ENCODE data around the gene PADI2. TPM values are rescaled to one million over a fixed set of nuclear protein-coding genes. Genes with fewer than 3 reads are reported as not detected.

PADI2 gene
- total and polyA plus RNA-seq, 8 donors: 0.31 to 86.0 (median 1.3) TPM; not detected in 1

GRCh38 chr1:17113963-17114362 lies 5.3 kb downstream of the PADI2 start:
- peaks cover 4 to 24% (median 11%) of the 10 kb centered on the region in 4 donors for H3K4me1 ChIP-seq
- H3K27me3 ChIP-seq: peaks cover 0 to 38% (median 17%) of the 10 kb centered on the region in 3 donors
- peak overlapping the region in 1 of 5 donors; percentile 18 for H3K27ac ChIP-seq
- intact Hi-C loops (cut with DNase I; ENCODE audit: low total_unique reads): no loop called here
- no peaks in the 10 kb centered on the region for H3K9me3 ChIP-seq
- no peaks in the 10 kb centered on the region for H3K36me3 ChIP-seq
- 24 to 50% (median 43%) methylated on average over 6 to 7 of the region's 7 CpGs for WGBS, 5 donors
- no peak for TF ChIP-seq CTCF (IDR thresholded peaks at IDR 0.05)
- no peak for TF ChIP-seq POLR2AphosphoS5 (IDR thresholded peaks at IDR 0.05)
- no peak for TF ChIP-seq EP300 (IDR thresholded peaks at IDR 0.05)
- TF ChIP-seq POLR2A (IDR thresholded peaks at IDR 0.05): no peak
- DNase-seq: no peak
- H3K4me3 ChIP-seq: no peak overlapping the region

GRCh38 chr1:17112496-17113236 lies 6.6 kb downstream of the PADI2 start:
- H3K9me3 ChIP-seq: no peaks in the 10 kb centered on the region
- peaks cover 0 to 11% (median 3%) of the 10 kb centered on the region in 4 donors for H3K4me1 ChIP-seq
- TF ChIP-seq CTCF (IDR thresholded peaks at IDR 0.05): no peak
- TF ChIP-seq POLR2AphosphoS5 (IDR thresholded peaks at IDR 0.05): no peak
- no peak for TF ChIP-seq POLR2A (IDR thresholded peaks at IDR 0.05)
- H3K36me3 ChIP-seq: no peaks in the 10 kb centered on the region
- DNase-seq: no peak
- intact Hi-C loops (cut with DNase I; ENCODE audit: low total_unique reads): no loop called here
- no peak overlapping the region for H3K27ac ChIP-seq
- no peak overlapping the region for H3K4me3 ChIP-seq
- WGBS, 5 donors: 53 to 71% (median 63%) methylated on average over 5 to 7 of the region's 7 CpGs
- peaks cover 0 to 27% (median 4%) of the 10 kb centered on the region in 3 donors for H3K27me3 ChIP-seq

- Histone ChIP-seq H3K27ac (no peak overlapping the region), H3K4me3 (no peak overlapping the region), H3K36me3 (no peaks in the 10 kb centered on the region), H3K9me3 (no peaks in the 10 kb centered on the region), H3K27me3 (peaks cover 0 to 27% (median 0%) of the 10 kb centered on the region in 3 donors), H3K4me1 (peaks cover 0 to 6% (median 3%) of the 10 kb centered on the region in 4 donors)
- WGBS, 5 donors: 75 to 86% (median 84%) methylated on average over 6 of the region's 6 CpGs
- intact Hi-C loops (cut with DNase I; ENCODE audit: low total_unique reads): no loop called here
- TF ChIP-seq POLR2AphosphoS5 (IDR thresholded peaks at IDR 0.05): no peak
- no peak for TF ChIP-seq POLR2A (IDR thresholded peaks at IDR 0.05)
- no peak for TF ChIP-seq CTCF (IDR thresholded peaks at IDR 0.05)
- TF ChIP-seq EP300 (IDR thresholded peaks at IDR 0.05): no peak
- DNase-seq: no peak
Measured at GRCh38 chr1:17112076-17112475, 7.2 kb downstream of the PADI2 start.

- H3K27me3 ChIP-seq: peaks cover 0 to 12% (median 0%) of the 10 kb centered on the region in 3 donors
- DNase-seq: no peak
- WGBS, 5 donors: 81 to 85% (median 84%) methylated on average over 2 of the region's 2 CpGs
- H3K36me3 ChIP-seq: no peaks in the 10 kb centered on the region
- no peak overlapping the region for H3K27ac ChIP-seq
- H3K9me3 ChIP-seq: no peaks in the 10 kb centered on the region
- no peak for TF ChIP-seq POLR2A (IDR thresholded peaks at IDR 0.05)
- no peak for TF ChIP-seq EP300 (IDR thresholded peaks at IDR 0.05)
- no peak for TF ChIP-seq POLR2AphosphoS5 (IDR thresholded peaks at IDR 0.05)
- TF ChIP-seq CTCF (IDR thresholded peaks at IDR 0.05): no peak
- no peak overlapping the region for H3K4me3 ChIP-seq
- intact Hi-C loops (cut with DNase I; ENCODE audit: low total_unique reads): no loop called here
- H3K4me1 ChIP-seq: peaks cover 0 to 5% (median 3%) of the 10 kb centered on the region in 4 donors
Measured at GRCh38 chr1:17110555-17110926, 8.7 kb downstream of the PADI2 start.

All from stomach (tissue), 9 donors.